HG03097 (cell line): ENCODE results near the gene TSSK3.

Experiments
- ATAC-seq: cut with Tn5 transposase; IDR thresholded peaks from one replicate; pipeline ENCODE4 v1.9.1; 2021; ENCODE audit not compliant: unreplicated experiment, low FRiP score

The TSSK3 gene, protein sequence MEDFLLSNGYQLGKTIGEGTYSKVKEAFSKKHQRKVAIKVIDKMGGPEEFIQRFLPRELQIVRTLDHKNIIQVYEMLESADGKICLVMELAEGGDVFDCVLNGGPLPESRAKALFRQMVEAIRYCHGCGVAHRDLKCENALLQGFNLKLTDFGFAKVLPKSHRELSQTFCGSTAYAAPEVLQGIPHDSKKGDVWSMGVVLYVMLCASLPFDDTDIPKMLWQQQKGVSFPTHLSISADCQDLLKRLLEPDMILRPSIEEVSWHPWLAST

DNA sequence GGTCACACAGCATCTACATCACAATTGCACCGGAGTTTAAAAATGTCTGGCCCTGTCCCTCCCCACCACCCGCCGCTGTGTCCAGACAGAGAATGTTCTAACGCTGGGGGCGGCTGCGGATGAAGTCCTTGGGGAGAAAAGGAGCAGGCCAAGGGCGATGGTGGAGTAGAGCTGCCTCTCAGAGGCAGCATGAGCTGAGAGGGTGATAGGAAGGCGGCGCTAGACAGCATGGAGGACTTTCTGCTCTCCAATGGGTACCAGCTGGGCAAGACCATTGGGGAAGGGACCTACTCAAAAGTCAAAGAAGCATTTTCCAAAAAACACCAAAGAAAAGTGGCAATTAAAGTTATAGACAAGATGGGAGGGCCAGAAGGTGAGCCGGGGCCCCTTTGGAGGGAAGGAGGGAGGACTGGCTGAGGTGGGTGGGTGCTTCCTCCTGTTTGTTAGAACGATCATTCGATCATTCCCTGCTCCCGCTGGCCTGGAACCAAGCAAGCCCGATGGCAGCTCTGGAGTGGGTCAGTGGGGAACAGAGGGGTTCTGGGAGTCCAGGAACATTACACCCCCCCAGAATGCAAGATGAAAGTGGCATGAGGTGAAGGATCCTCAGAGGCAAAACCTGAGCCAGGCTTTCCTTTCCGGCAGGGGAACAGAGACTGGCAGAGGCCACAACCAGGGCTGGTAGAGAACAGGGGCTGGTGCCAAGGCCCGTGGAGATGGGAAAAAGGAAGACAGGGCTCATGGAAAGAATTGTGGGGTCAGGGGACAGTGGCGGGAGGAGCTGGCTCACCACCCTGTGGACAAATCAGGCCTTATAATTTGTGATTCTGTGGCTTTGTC, at the start of gene TSSK3, which contains the start of gene FAM229A:
TSSK3 (plus strand) TSS at position 66 of the 840 bp plus-strand sequence; CDS start at position 229, 163 bp downstream.
FAM229A (minus strand) TSS at position 12 of the 840 bp plus-strand sequence. CDS start 394 bp downstream, outside the sequence.
- no peak for ATAC-seq

DNA sequence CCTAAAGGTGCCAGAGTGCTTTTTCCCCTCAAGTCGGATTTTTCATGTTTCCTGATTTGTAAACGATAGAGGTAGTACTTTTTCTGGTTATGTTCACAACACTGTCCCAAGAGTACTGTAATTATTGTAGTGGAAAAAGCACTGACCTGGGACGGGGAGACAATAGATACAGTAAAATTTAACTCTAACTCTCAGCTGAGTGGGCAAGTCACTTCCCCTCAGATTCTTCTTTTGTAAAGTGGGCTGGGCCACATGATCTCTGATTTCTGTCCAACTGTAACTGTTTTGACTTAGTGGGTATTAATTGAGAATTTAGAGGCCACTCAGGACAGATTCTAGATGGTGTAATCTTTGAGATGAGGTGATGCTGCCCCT, 45.4 kb upstream of the TSSK3 start:
- ATAC-seq = no peak

DNA sequence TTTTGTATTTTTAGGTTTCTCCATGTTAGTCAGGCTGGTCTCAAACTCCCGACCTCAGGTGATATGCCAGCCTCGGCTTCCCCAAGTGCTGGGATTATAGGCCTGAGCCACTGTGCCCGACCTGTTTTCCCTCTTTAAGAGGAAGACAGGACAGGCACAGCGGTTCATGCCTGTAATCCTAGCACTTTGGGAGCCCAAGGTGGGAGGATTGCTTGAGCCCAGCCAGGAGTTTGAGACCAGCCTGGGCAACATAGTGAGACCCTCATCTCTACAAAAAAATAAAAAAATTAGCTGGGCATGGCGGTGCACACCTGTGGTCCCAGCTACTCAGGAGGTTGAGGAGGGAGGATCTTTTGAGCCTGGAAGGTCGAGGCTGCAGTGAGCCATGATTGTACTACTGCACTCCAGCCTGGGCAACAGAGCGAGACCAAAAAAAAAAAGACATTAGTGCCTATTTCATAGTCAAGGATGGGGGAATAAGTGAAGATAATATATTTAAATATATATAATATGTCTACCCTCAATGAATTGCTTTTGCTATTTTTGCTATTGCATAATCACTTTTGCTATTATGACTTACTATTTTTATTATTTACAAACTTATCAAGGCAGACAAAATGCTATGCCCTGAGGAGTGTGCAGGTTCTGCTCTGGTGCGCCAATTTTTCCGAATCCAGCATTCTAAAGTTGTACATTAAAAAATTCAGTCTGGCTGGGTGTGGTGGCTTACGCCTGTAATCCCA, 44.0 kb upstream of the TSSK3 start:
- ATAC-seq = no peak

DNA sequence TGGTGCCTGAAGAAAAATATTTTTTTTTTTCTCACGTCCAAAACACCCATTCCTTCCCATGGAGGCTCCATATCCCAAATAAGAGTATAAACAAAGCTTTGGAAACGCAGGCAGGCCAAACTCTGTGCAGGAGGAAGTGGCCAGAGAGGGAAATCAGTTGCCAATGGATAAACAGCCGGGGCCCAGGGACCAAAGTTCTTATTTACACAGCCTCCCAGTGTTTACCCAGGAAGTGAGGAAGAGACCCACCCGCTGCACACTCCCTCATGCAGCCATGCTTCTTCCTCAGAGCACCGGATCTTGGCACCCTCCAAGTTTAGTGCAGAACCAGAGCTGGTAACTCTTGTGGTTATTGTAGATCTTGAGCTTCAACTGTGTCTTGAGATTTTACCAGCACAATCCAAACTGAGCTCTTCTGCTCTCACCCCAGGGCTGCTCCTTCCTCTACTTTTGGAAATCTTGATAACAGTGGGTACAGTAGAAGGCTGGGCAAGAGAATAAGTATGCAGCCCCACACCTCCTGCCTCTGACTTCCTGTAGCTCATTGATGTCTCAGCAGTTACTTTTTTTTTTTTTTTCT, 40.5 kb upstream of the TSSK3 start:
- ATAC-seq = no peak

DNA sequence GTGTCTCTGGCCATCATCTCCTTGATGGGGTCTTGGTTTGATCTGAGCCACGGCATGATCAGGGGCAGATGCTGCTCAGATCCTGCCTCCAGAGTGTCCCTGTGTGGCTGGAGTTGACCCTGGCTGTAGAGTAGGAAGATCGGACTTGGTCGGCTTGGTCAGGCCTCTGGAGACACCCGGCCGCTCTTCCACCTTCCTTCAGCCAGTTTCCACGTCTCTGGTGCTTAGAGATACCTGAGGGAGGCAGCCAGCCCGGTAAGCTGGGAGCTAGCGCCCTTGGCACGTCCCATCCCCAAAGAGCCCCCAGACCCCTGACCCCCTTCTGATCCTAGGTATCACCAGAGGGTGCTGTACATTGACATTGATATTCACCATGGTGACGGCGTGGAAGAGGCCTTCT, 35.1 kb upstream of the TSSK3 start:
- ATAC-seq = no peak

DNA sequence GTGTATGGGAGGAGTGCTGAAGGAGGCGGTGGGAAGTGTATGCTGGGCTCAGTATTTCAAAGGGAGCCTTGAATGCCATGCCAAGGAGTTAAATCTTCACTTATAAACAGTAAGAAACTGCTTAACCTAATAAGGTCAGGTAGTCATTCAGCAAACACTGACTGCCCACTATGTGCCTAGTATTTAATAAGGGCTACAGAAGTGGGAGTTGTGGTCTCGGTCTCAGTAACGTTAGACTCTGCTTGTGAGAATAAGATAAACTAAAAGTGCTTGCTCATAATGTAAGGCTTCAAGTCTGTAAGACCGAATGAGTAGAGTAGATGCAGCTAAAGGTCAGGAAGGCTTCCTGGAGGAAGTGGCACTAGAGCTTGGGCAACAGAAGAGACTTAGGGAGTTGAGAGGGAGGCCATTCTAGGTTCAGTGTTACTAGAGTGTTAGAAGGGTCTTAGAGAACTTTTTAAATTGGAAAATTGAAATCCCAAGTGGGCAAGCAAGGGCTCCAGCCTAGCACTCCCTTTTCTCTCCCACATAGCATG, 32.3 kb upstream of the TSSK3 start:
- ATAC-seq = no peak

DNA sequence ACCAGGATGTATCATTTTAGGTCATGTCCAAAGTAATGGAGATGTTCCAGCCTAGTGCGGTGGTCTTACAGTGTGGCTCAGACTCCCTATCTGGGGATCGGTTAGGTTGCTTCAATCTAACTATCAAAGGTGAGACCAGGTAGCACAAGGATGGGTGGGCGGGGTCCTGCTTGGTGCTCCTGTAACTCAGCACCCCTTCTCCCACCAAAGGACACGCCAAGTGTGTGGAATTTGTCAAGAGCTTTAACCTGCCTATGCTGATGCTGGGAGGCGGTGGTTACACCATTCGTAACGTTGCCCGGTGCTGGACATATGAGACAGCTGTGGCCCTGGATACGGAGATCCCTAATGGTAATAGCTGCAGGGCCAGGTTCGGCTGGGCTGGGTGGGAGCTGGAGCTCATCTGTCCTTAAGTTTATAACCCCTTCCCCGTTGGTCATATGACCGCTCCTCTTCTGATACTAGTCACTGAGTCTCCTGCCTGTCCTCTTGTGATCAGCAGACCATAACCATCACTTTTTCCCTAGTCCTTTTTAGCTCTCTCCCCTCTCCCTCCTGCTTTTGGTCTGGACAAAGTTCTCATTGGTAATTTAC, 31.7 kb upstream of the TSSK3 start:
- no peak for ATAC-seq

DNA sequence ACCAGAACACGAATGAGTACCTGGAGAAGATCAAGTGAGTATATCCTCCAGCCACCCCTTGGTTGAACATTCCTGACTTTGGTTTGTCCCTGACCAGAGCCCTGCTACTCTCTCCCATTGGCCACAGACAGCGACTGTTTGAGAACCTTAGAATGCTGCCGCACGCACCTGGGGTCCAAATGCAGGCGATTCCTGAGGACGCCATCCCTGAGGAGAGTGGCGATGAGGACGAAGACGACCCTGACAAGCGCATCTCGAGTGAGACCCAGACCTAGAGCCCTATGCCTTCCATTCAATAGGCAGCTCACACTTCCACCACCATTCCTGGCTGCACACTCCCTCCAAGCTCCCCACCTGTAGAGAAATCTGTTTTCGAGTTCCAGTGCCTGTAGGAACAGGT, 30.8 kb upstream of the TSSK3 start:
- no peak for ATAC-seq

DNA sequence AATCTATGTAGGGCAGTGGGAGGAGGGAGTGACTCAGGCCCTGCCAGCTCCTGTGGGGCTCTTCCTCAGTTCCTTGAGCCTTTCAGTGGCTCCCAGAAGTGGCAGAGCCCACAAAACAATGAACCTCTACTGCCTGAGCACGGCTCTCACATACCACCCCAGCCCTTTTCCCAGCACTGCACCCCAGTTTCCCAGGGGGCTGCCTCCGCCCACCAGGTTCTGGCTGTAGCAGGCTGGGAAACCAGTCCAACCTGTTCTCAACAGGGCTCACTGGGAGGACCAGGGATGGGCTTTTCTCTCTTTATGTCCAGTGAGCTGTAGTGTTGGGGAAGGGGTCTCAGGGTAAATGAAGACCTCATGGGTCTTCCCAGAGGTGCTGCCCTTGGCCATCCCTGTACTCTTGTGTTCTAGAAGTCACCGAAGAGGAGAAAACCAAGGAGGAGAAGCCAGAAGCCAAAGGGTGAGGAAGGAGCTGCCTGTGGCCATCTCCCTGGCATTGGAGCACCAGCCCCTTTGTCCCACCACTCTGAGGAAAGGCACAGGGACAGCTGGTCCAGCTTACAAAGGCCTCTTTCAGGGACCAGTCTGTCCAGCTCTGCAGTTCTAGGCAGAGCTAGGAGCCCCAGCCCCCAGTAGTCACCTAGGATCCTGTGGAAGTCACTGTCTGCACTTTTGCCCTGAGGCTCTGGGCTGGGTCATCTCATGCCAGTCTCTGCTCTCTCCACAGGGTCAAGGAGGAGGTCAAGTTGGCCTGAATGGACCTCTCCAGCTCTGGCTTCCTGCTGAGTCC, 29.9 kb upstream of the TSSK3 start:
- no peak for ATAC-seq

DNA sequence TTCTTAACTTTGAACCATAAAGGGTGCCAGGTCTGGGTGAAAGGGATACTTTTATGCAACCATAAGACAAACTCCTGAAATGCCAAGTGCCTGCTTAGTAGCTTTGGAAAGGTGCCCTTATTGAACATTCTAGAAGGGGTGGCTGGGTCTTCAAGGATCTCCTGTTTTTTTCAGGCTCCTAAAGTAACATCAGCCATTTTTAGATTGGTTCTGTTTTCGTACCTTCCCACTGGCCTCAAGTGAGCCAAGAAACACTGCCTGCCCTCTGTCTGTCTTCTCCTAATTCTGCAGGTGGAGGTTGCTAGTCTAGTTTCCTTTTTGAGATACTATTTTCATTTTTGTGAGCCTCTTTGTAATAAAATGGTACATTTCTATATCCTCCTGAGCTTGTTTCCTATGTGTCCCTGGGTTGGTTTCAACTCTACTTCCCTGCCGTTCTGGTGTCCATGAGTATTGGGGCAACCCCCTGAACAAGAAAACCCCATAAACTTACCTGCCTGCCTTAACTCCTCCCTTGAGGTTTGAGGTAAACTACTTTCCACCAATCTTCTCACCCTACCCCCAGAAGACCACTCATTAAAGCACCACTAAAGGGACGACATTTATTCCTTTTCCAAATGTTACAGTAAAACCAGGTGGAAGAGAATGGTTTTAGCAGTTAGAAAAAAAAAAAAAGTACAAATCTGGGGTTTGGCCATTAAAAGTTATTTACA, 28.9 kb upstream of the TSSK3 start:
- ATAC-seq = no peak

DNA sequence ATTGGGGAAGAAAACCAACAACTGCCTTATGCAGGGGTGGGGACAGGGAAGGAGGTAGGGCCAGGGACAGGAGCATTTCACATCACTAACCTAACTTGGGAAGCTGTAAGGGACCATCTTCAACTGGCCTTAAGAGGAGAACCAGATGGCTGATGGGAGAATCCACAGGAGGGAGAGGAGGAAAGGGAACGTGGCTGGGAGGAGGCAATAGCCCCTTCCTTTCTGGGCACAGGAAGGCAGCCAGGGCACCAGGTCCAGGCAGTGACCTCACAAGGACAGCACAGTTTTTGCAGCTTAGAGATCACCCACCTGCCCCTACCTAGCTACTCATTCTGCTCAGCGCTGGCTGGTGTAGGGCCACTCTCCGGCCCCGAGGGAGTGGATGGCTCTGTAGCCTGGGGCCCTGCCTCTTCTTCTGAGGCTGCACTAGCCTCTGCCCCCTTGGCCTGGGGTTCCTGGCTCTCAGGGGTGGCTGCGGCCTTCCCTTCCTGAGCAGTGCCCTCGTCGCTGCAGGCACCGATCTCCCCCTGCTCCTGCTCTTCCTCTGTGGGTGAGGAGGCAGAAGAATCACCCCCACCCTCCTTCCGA, 28.0 kb upstream of the TSSK3 start:
- no peak for ATAC-seq

DNA sequence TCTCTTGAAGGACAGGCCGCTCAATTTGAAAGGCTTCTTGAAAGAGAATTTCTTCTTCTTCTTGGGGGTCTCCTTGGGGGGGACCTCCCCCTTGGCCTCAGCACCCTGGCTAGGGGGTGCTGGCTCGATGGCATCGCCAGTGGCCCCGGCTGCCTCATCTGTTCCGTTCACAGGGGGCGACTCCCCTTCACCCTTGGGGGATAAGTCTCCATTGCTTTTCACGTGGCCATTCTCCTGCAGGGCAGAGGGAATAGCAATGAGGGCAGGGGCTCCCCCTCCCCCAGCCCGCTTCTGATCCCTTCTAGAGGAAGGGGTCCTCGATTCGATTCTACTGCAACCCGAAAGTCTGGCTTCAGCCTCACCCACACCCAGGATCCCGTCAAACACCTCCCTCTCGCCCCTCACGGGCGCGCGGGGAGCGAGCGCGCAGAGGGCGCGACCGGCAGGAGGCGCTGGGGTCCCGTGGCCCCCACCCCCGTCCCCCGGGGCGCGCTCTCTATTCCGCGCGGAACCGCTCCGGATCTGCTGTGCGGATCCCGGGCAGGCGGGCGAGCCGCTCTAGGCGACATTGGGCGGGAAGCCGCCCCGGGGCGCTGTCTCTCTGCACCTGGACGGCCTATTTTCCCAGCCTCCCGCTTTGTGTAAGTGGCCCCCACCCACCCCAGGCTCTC, 27.3 kb upstream of the TSSK3 start:
- ATAC-seq = no peak

DNA sequence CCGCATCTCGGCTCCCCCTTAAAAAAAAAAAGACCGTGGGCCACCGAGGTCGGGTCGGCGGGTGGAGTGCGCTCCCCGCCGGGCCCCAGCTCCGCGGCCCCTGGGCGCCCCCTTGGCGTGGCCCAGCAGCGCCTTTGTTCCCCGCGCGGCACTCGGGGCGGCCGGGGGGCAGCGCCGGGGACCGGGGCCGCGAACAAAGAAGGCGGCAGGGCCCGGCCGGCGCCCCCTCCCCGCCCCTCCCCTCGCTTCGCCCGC, 26.9 kb upstream of the TSSK3 start:
- ATAC-seq = no peak

DNA sequence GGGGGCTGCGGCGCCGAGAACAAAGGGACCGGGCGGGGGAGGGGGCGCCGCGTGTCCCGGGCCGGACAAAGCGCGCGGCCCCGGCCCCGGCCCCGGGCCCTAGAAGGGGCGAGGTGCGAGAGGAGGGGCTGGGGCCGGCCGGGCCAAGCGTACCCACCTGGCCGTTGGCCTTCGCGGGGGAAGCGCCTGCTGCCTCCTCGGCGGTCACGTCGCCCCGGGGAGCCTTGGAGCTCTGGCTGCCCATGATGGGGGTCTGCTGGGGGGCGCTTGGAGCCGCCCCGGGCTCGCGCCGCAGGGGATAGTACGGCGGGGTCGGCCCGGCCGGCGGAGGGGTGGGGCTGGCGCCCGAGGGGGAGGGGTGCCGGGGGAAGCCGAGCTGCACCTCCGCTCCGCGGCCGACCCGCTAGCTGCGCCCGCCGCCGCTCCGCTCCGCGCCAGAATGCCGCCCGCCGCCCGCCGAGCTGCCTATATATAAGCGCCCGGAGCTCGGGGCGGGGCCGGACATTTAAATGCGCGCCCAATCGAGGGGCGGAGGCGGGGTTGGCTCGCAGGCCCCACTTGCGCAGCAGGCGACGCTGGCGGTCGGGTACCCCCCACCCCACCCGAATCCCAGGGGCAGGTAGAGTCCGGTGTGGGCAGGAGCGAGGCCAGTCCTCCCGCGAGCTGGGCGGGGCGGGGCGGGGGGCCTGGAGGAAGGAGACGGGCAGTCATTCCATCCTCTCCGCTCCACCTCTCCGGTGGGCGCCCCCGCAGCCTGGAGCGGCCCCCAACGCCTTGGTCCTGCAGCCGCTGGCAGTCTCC, 26.3 kb upstream of the TSSK3 start, which contains the start of gene MARCKSL1:
MARCKSL1 (minus strand) TSS at position 444 of the 801 bp plus-strand sequence; CDS start at position 244, 200 bp downstream.
- ATAC-seq = peak; percentile 33

DNA sequence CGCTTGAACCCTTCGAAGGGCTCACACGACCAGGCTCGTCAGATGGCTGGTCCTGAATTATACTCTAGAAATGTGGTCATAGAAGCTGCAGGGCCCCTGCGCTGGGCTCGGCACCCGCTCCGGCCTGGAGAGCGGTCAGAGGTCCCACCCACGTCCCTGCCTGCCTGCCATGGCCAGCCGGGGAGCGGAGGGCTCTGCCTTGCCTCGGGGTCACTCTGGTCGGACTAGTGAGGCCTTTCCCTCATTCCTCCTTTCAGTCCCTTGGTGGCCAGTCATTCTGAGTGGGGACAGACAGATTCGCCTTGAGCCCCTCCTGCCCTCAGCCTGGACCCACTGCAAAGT, 25.8 kb upstream of the TSSK3 start:
- no peak for ATAC-seq

DNA sequence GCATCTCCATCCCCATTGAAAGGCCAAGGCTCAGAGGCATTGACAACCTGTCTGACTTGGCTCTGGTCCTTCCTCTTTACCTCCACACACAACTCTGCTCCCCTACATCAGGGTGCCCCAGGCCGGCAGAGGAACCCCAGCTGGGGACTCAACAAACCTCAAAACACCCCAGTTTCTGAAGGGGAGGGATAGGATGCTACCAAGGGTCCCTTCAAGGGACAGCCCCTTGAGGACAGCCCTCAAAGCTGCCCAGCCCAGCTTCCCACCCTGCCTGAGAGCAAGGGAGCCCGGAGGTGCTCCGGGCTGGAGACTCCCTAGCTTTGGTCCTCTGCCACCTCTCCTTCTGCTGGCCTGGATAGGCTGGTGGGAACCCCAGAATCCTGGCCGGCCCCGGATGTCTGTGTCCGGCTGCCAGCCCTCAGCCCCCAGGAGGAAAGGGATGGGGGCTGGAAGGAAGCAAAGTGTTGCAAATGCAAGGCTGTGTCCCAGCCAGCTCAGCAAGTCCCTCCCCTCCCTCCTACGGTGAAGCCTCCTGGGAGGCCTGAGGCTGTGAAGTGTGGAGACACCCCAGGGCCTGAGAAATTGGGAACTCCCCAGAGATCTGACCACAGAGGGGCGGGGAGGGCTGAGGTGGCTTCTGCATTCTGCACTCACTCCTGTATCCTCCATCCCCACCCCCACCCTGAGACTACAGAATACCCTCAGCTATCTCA, 25.2 kb upstream of the TSSK3 start:
- no peak for ATAC-seq
